BLaER1 treated with 17β-estradiol and CSF1 and Interleukin-3, amounts not matched to agents 10 nM and 100 nM (cell line): Measurements from ENCODE around the gene RFTN1.
A peak's percentile ranks its signal among the peaks of the same experiment; 100 is the strongest.

ENCODE experiments used
- H3K27ac ChIP-seq, 11 experiments: shearing (Covaris generic); formaldehyde crosslinking; 2 replicates each; pipeline ENCODE4 v1.8.1; 2022
- H3K27me3 ChIP-seq, 11 experiments: shearing (Covaris generic); formaldehyde crosslinking; 2 replicates each; pipeline ENCODE4 v1.8.1; 2022
- H3K36me3 ChIP-seq, 11 experiments: shearing (Covaris generic); formaldehyde crosslinking; 2 replicates each; pipeline ENCODE4 v1.8.1; 2022
- H3K4me1 ChIP-seq, 10 experiments: shearing (Covaris generic); formaldehyde crosslinking; 2 replicates each; pipeline ENCODE4 v1.8.1; 2022
- H3K4me2 ChIP-seq, 11 experiments: shearing (Covaris generic); formaldehyde crosslinking; 2 replicates each; pipeline ENCODE4 v1.8.1; 2022
- H3K4me3 ChIP-seq, 10 experiments: shearing (Covaris generic); formaldehyde crosslinking; 2 replicates each; pipeline ENCODE4 v1.8.1; 2022
- H3K9ac ChIP-seq, 11 experiments: shearing (Covaris generic); formaldehyde crosslinking; 2 replicates each; pipeline ENCODE4 v1.8.1; 2022
- H3K9me3 ChIP-seq, 11 experiments: shearing (Covaris generic); formaldehyde crosslinking; replicated peaks in 1 of 11; 2 replicates each; pipeline ENCODE4 v1.8.1; 2022
- H4K20me1 ChIP-seq, 11 experiments: shearing (Covaris generic); formaldehyde crosslinking; 2 replicates each; pipeline ENCODE4 v1.8.1; 2022
- Cebpa-rat ChIP-seq, 11 experiments: shearing (Covaris generic); IDR thresholded peaks; 2 replicates each; pipeline ENCODE4 v1.8.1; 2022

Gene RFTN1

DNA sequence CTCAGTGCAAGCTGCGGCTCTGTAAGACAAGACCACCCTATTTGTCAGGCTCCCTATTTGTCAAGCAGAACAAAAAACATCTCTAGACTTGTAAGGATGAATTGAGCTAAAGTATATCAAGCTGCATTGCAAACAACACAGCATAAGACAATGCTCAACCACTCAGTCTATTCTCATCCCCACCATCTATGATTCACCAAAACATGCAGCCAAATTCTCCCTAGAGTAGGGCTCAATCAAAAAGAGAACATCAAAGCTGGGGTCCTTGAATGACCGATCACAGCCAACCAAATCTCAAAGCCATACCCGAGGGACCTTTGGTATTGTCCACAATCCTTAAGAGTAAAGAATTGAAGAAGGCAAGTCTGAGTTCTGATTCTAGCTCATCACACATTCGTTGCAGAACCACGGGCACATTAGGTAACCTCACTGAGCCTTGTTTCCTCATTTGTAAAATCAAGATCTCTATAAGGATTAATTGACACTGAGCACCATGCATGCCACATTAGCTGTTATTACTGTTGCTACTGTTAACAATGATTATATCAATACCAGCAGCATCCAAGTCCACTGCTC, 31.2 kb downstream of the RFTN1 start:
- Histone ChIP-seq H3K9me3 (peaks cover 6 to 31% (median 27%) of the 10 kb centered on the region in 11 experiments; a peak in 20 of 22 replicates), H3K27me3 (no peaks in the 10 kb centered on the region), H3K4me3 (no peak overlapping the region), H3K27ac (peak overlapping the region in 10 of 11 experiments; percentile 12 to 68 (median 44); a peak in 14 of 22 replicates), H3K4me1 (peaks cover 28 to 63% (median 38%) of the 10 kb centered on the region in 10 experiments), H4K20me1 (peaks cover 0 to 80% (median 45%) of the 10 kb centered on the region in 11 experiments; a peak in 14 of 22 replicates), H3K9ac (peak overlapping the region in 1 of 11 experiments; percentile 20; a peak in 1 of 22 replicates), H3K4me2 (peak overlapping the region; percentile 56 to 84 (median 70)), H3K36me3 (peaks cover 53 to 89% (median 74%) of the 10 kb centered on the region in 11 experiments)
- no peak for TF ChIP-seq Cebpa-rat (IDR thresholded peaks at IDR 0.05)

DNA sequence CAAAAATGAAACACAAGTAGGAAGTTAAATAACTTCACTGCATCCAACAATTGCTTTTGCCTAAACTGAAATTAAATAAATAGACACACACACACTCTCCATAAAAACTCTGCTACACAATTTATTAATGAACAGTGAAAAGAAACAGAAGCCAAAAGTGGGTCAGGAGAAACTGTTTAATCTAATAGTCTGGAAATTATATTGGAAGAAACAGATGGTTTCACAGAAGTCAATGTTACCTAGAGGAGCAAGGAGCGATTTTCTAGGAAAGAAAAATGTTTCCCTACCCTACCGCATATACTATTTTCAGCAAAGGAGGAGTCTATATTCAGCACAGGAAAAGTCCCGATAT, 32.0 kb downstream of the RFTN1 start:
- TF ChIP-seq Cebpa-rat (IDR thresholded peaks at IDR 0.05), result no peak
- H4K20me1 ChIP-seq, result peaks cover 0 to 80% (median 45%) of the 10 kb centered on the region in 11 experiments; a peak in 14 of 22 replicates
- H3K9ac ChIP-seq, result peak overlapping the region in 2 of 11 experiments; percentile 20; a peak in 2 of 22 replicates
- H3K4me2 ChIP-seq, result peak overlapping the region; percentile 56 to 84 (median 70)
- H3K36me3 ChIP-seq, result peaks cover 53 to 89% (median 74%) of the 10 kb centered on the region in 11 experiments
- H3K9me3 ChIP-seq, result peaks cover 6 to 39% (median 34%) of the 10 kb centered on the region in 11 experiments; a peak in 20 of 22 replicates
- peak overlapping the region in 10 of 11 experiments; percentile 12 to 68 (median 44); a peak in 16 of 22 replicates for H3K27ac ChIP-seq
- H3K27me3 ChIP-seq, result no peaks in the 10 kb centered on the region
- H3K4me3 ChIP-seq, result no peak overlapping the region
- peaks cover 28 to 63% (median 38%) of the 10 kb centered on the region in 10 experiments for H3K4me1 ChIP-seq

DNA sequence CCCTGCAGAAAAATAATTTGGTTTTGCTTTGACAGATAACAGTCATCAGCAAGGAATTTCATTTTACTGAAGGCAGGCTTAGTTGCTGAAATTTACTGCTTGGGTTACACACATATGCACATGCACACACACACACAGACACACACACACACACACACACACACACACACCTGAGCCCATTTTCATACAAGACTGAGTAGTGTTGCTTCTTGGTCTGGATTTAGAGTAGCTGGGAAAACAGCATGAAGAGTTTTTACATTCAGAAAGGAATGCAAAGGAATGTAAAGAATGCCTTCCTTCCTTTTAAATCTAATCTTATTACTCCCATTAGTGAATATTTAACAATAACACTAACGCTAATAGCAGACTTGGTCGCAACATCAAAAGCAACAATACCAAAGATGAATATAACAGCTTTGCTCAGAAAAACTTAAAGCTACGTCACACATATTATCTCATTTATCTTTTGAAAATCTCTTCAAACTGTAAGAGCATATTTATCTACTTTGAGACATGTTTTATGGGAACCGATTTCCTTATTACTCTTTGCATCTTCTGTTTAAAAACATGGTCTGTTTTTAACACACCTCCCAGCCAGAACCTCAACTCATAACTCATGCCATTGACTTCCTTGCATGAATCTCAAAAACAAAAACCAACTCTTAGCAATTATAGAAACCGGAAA, 32.5 kb downstream of the RFTN1 start:
- H3K4me2 ChIP-seq, result peak overlapping the region; percentile 56 to 84 (median 70); a peak in 20 of 22 replicates
- no peaks in the 10 kb centered on the region for H3K27me3 ChIP-seq
- H3K4me3 ChIP-seq, result no peak overlapping the region
- H3K27ac ChIP-seq, result peak overlapping the region in 7 of 11 experiments; percentile 42 to 68 (median 55); a peak in 11 of 22 replicates
- peak overlapping the region in 1 of 11 experiments; percentile 20; a peak in 1 of 22 replicates for H3K9ac ChIP-seq
- peaks cover 28 to 60% (median 38%) of the 10 kb centered on the region in 10 experiments for H3K4me1 ChIP-seq
- H3K36me3 ChIP-seq, result peaks cover 54 to 89% (median 74%) of the 10 kb centered on the region in 11 experiments
- peaks cover 0 to 80% (median 42%) of the 10 kb centered on the region in 11 experiments; a peak in 14 of 22 replicates for H4K20me1 ChIP-seq
- no peak for TF ChIP-seq Cebpa-rat (IDR thresholded peaks at IDR 0.05)
- H3K9me3 ChIP-seq, result peaks cover 8 to 44% (median 39%) of the 10 kb centered on the region in 11 experiments; a peak in 21 of 22 replicates

DNA sequence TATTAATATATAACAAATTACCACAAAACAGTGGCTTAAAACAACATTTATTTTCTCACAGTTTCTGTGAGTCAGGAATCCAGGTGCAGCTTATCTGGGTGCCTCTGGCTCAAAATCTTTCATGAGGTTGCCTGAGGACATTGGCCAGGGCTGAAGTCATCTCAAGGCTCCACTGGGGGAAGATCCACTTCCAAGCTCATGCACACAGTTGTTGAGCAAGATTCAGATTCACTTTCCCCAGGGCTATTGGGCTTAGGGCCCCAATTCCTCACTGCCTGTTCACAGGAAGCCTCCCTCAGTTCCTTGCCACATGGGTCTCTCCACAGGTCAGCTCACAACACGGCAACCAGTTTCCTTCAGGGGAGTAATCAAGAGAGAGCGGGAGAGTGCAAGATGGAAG, 35.0 kb downstream of the RFTN1 start:
- H3K9me3 ChIP-seq, result peaks cover 16 to 68% (median 56%) of the 10 kb centered on the region in 11 experiments; a peak in 21 of 22 replicates
- H3K4me3 ChIP-seq, result no peak overlapping the region
- no peak overlapping the region for H3K27ac ChIP-seq
- no peaks in the 10 kb centered on the region for H3K27me3 ChIP-seq
- peaks cover 70 to 89% (median 75%) of the 10 kb centered on the region in 11 experiments for H3K36me3 ChIP-seq
- TF ChIP-seq Cebpa-rat (IDR thresholded peaks at IDR 0.05), result no peak
- H3K9ac ChIP-seq, result no peak overlapping the region
- peaks cover 25 to 39% (median 29%) of the 10 kb centered on the region in 10 experiments for H3K4me1 ChIP-seq
- no peak overlapping the region for H3K4me2 ChIP-seq
- H4K20me1 ChIP-seq, result peaks cover 0 to 79% (median 25%) of the 10 kb centered on the region in 11 experiments; a peak in 12 of 22 replicates

DNA sequence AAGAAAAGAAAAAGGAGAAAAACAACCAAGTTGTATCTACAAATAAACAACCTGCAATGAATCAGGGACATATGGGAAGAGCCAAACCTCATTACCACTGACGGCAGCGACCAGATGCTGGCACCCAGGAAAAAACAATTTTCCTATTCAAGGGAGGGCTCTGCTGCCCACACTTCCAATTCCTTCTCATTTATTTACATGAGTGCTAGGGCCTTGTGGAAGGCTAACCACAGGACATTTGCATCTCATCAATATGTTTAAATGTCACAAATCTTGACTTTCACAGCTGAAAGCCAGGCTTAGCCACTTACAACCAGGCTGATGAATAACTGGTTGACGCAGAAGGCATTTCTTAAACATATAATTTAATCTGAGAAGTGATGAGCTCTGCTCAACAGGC, 36.0 kb downstream of the RFTN1 start:
- Histone ChIP-seq H3K4me1 (peaks cover 15 to 36% (median 19%) of the 10 kb centered on the region in 10 experiments), H3K27ac (no peak overlapping the region), H3K9ac (no peak overlapping the region)

DNA sequence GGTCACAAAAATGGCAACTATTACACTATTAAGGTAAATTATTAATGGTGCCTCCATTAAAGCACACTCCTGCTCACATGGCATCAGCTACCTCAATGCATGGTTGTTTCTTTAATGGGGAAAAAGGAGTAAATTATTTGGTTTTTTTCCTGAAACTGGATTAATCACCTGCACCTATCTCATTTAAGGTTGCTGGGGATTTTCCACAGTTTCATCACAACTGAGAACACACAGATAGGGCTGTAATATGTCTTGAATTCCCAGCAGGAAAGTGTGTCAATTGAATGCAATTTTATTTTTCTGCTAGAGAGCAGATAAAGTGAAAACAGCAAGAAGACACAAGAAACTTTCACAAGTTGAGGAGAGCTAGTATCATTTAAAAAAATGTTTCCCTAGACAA, 36.4 kb downstream of the RFTN1 start:
- Histone ChIP-seq H3K4me1 (peaks cover 10 to 36% (median 14%) of the 10 kb centered on the region in 10 experiments), H3K27me3 (no peaks in the 10 kb centered on the region), H3K4me2 (no peak overlapping the region), H3K27ac (no peak overlapping the region), H4K20me1 (peaks cover 0 to 71% (median 16%) of the 10 kb centered on the region in 11 experiments; a peak in 11 of 22 replicates), H3K9me3 (peaks cover 16 to 82% (median 70%) of the 10 kb centered on the region in 11 experiments; a peak in 21 of 22 replicates), H3K4me3 (no peak overlapping the region), H3K36me3 (peaks cover 85 to 95% (median 89%) of the 10 kb centered on the region in 11 experiments), H3K9ac (no peak overlapping the region)
- TF ChIP-seq Cebpa-rat (IDR thresholded peaks at IDR 0.05), result no peak

More for the DNA sequence above, 36.0 kb downstream of the RFTN1 start:
- Histone ChIP-seq H4K20me1 (peaks cover 0 to 76% (median 20%) of the 10 kb centered on the region in 11 experiments; a peak in 12 of 22 replicates), H3K27me3 (no peaks in the 10 kb centered on the region), H3K4me3 (no peak overlapping the region), H3K9me3 (peaks cover 16 to 78% (median 65%) of the 10 kb centered on the region in 11 experiments; a peak in 21 of 22 replicates), H3K4me2 (no peak overlapping the region), H3K36me3 (peaks cover 80 to 95% (median 84%) of the 10 kb centered on the region in 11 experiments)
- TF ChIP-seq Cebpa-rat (IDR thresholded peaks at IDR 0.05), result no peak

DNA sequence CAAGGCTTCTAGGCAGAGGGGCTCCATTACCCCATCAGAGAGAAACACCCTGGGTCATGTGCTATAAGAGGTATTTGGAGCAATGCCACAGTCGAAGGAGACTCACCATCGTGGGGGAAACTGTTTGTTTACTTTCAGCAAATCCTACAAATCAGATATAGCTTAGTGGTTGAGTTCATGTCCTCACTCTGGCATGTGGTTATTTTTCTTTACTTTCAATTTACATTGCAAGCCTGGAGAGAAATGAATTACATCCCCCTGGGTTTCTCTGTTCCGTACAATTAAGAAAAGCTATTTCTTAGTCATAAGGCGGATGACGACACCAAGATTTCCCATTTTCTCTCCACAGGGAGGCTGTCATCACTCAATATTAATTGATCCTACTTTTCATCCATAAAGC, 36.9 kb downstream of the RFTN1 start:
- no peak overlapping the region for H3K4me3 ChIP-seq
- H3K36me3 ChIP-seq, result peaks cover 89 to 96% (median 92%) of the 10 kb centered on the region in 11 experiments
- H3K27ac ChIP-seq, result no peak overlapping the region
- peaks cover 0 to 67% (median 12%) of the 10 kb centered on the region in 11 experiments; a peak in 9 of 22 replicates for H4K20me1 ChIP-seq
- no peaks in the 10 kb centered on the region for H3K27me3 ChIP-seq
- no peak overlapping the region for H3K9ac ChIP-seq
- H3K4me2 ChIP-seq, result no peak overlapping the region
- TF ChIP-seq Cebpa-rat (IDR thresholded peaks at IDR 0.05), result no peak
- H3K9me3 ChIP-seq, result peaks cover 16 to 87% (median 74%) of the 10 kb centered on the region in 11 experiments; a peak in 21 of 22 replicates
- H3K4me1 ChIP-seq, result peaks cover 6 to 36% (median 10%) of the 10 kb centered on the region in 10 experiments

DNA sequence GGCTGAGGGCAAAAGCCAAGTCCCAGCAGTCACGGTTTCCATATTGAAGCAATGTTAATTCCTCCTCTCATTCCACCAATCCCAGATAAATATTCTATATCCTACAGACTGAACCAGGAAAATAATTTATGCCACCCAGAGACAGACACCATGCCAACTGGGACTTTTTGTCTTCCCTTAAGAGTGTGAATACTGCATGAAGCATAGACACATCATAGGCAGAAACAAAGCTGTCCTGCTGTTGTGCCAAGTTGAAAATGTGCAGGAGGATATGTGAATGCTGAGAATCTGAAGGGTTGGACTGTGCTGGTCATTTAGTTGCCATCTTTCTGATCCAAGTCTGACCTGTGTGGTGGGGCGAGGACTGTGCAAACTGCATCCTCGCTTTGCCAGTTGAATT, 37.7 kb downstream of the RFTN1 start:
- Histone ChIP-seq H3K27me3 (no peaks in the 10 kb centered on the region), H3K9ac (no peak overlapping the region), H3K36me3 (peaks cover 97 to 100% (median 99%) of the 10 kb centered on the region in 11 experiments), H3K9me3 (peaks cover 24 to 95% (median 83%) of the 10 kb centered on the region in 11 experiments), H3K4me2 (no peak overlapping the region), H3K4me3 (no peak overlapping the region), H4K20me1 (peaks cover 0 to 61% (median 8%) of the 10 kb centered on the region in 11 experiments; a peak in 7 of 22 replicates), H3K4me1 (peaks cover 0 to 28% (median 1%) of the 10 kb centered on the region in 10 experiments; a peak in 15 of 20 replicates), H3K27ac (no peak overlapping the region)
- TF ChIP-seq Cebpa-rat (IDR thresholded peaks at IDR 0.05), result no peak
